ENCODE measurements around the gene ARID5B. TPM values are rescaled to one million over a fixed set of nuclear protein-coding genes. Genes with fewer than 3 reads are reported as not detected.
A peak's percentile ranks its signal among the peaks of the same experiment; 100 is the strongest.

ARID5B gene
- total RNA-seq, 1 donor from 2014 or later: 12.9 TPM

DNA sequence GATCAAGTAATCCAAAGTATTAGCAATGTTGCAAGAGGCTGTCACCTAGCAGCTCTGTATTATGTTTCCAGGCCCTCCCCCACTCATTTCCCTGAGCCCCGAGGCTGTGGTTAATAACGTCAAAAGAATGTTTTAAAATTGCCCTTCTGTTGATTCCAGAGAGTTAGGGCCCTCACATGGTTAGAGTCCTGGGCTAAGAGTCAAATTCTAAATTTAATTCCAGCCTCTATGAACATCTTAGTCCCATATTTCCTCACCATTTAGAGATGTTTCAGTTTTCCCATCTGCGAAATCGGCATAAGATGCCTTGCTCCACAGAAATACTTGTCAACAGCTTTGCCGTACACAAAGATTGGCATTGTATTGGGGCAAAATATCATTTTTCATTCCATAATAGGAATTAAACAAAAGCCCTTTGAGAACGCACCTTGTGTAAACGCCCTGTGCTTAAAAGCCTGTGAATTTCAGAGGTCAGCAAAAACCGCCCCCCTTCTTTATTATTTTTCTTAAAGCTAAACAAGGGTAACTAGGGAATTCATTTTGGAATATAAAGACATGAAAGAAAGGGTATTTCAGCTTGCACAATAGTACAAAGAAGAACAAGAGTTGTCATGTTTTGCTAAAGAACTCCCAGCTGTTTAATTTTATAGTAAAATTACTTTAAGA lies 135.8 kb downstream of the ARID5B start:
- intact Hi-C loops (cut with micrococcal nuclease): loop anchor here (5.0 kb wide), 1 partner anchor 135 kb away; the partner anchor contains the start of gene ARID5B
- DNase-seq (no peak), ATAC-seq (peak; percentile 39)

DNA sequence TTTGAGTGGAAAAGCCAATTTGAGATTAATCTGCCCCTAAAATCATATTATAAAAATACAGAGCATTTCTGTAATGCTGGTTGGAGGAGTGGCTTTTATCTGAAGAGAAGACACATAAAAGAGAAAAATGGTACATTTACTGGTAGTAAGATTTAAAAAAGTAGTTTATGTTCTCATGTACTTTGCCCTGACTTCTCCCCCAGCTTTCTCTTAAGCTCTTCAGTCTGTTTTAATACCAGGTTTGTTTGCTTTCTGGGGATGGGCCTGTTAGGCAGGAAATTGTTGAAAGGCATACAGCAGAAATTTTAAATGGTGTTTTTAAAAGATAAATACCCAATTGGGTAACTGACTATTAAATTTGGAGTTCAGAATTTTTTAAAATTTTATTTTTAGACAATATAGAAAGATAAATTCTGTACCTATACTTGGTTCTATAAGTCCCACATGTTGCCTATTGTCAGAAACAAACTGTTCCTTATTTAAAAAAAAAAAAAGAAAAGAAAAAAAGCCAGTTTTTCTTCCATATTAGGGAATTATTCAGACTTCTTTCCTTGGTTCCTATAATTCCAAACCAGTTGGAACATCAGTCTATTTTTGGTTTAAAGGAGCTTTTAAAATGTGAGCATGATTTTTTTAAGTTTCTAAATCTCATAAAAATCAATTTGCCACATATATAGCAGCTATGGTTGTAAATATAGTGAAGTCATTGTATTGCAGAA lies 136.6 kb downstream of the ARID5B start:
- no peak for DNase-seq
- ATAC-seq: no peak
- intact Hi-C loops (cut with micrococcal nuclease): loop anchor here (2.0 to 5.0 kb wide), 2 partner anchors 136 to 207 kb away; partner anchors contain the start of gene ARID5B

DNA sequence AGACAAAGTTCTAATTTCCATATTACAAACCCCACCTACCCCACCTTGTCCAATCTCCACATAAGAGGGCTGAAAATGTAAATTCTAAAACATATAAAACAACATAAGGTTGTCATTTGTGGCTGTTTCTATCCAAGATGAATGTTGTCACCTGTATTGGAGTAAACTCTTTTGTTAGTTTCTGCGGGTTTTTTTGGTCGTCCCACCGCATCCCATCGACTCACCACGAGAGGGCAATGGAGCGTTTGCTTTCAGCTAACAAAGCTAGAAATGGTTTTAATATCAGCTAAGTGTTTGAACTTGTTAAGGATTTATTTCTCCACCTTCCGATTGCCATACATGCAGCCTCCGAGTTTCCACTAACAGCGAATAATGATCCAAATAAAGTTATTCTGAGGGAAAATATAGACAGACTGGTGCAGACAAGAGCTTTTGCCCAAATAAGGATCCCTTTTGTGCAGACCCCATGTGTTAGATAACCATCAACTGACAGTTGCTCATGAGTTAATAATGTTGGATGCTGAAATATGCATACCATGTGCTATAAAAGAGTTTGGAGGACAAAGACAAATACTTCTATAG lies 137.2 kb downstream of the ARID5B start:
- intact Hi-C loops (cut with micrococcal nuclease): loop anchor here (2.0 to 5.0 kb wide), 2 partner anchors 136 to 206 kb away; partner anchors contain the start of gene ARID5B
- DNase-seq (peak; percentile 69), ATAC-seq (peak; percentile 70)

DNA sequence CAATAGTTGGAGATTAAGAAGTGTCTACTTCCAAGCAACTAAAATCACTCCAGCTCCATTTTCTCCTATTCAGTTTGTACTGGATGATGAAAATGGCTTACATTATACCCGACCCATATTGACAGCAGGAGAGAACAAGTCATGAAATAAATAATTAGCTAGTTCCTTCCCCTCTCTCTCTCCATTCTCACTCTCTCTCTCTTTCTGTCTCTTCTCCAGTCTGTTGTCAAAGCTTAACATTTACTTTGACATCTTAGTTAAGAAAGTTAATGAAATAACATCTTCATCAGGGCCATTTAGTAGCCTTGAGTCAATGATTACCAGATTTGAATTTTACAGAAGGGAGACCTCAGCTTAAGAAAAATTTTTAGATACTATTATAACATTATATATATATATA lies 138.5 kb downstream of the ARID5B start:
- ATAC-seq (no peak), DNase-seq (no peak)
- intact Hi-C loops (cut with micrococcal nuclease): loop anchor here (2.0 to 5.0 kb wide), 2 partner anchors 138 to 205 kb away; partner anchors contain the start of gene ARID5B

DNA sequence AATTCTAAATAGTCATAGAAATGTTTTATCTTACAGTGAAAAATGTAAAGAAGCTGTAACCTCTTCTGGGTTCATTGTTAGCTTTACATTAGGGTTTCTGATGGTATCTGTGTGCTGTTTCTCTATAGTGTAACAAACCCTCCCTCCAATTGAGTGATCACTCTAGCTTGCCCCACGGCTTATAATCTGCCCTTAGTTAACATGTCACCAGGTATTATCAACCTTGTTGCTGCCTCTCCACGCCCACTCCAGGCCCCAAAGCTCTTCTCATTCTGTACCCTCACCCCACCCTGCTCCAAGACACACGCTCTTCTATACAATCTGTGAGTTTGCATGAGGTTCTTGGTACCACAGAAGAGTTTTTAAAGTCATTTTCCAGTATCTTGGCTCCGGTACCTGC lies 139.4 kb downstream of the ARID5B start:
- intact Hi-C loops (cut with micrococcal nuclease): no loop called here
- no peak for DNase-seq
- no peak for ATAC-seq

DNA sequence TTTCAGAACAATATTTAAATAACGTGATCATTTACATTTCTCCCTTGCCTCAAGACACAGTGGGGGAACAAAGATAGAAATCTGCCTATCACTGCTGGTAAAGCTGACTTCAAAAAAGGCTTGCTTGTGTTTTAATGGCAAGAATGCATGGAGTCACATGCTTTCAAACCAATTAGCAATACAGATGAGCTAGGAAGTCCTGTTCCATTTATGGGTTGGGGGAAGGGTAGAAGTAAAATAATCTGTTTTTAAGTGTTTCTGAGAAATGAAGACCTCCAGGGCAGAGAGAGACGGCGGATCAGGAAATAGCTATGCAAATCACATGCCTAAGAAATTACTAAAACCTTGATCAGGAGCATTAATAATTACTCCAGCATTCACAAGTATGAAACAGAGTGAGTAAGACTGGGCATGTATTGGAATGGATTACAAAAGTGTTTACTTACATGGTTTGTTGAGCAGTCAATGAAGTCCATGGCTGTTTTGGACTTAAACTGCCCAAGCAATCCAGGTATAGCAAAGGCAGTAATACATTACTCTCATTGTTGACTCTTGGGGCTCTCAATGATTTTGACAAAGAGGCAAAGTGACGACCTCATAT lies 142.0 kb downstream of the ARID5B start:
- DNase-seq (no peak), ATAC-seq (no peak)
- intact Hi-C loops (cut with micrococcal nuclease): no loop called here

DNA sequence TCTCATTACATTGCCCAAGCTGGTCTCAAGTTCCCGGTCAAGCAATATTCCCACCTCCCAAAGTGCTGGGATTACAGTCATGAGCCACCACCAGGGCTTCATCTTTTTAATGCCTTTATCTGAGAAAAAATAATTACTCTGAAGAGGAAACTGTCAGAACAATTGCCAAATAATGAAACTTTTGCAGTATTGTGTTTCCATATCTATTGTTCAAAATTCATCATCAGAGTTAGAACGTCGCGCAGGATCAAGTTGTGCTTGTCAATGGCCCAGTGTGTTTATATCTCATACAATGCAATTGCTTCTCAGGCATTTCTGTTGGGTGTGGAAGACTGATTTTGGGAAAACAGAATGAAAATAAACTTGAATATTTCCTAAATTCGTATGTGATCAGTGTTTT lies 143.1 kb downstream of the ARID5B start:
- intact Hi-C loops (cut with micrococcal nuclease): no loop called here
- no peak for DNase-seq
- ATAC-seq: no peak

DNA sequence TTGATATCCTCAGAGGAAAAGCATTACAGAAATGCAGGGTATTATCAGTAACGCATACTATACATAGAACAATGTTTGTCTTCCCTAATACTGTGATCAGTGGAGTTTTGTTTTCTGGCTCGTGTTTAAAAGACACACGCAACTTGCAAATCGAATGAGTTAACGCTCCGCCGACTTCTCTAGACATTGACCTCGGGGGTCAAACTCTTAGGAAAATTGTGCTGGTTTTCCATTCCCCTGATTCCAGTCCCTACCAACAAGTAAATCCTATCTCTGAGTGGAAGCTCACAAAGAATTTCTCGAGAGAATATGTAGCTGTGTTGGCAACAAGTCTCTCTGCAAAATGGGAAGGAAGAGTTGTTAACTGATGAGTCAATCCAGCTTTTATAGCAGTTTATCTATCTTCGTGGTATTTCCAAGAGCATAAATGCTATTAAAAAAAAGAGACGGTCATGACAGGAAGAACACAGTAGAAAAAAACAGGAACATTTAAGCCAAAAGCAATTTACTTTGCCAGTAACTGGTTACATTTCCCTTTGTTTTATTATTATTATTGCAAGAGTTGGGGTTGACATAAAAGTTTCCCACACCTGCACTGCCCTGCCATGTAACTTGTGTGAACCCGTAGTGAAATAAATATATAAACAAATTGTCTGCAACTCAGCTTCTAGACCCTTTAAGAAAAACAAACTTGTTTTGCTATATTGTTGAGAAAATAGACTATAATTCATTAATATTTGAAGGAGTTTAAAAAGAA lies 144.4 kb downstream of the ARID5B start:
- DNase-seq: no peak
- peak; percentile 9 for ATAC-seq

DNA sequence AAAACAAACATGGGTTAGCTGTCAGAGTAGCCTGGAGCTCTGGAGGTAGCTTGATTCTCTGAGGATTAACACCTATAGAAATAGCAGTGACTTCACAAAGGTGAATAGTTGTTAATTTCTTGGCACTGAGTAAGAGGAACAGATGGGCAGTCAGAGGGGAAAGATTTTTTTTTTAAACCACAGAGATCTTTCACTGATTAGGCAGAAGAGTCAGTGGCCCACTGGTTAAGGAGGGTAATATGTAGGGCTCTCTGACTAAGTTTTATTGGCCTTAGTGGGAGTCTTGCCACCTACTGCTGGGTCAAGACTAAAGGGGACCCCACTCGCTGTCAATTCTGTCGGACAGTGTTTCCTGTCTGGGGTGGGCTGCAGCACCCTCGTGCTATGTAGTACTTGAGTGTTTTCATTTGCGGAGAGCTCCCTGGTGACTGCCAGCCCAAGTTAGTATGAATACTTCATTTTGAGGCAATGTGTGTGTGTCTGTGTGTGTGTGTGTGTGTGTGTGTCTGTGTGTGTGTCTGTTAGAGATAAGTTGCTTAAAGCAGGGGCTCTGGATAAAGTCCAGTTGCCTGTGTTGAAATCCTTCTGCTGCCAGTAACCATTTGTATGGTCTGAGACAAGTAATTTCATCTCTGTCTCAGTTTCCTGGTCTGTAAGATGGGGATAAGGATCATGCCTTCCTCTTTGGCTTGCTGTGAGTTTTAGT lies 145.2 kb downstream of the ARID5B start:
- DNase-seq: no peak
- intact Hi-C loops (cut with micrococcal nuclease): loop anchor here (5.0 kb wide), 2 partner anchors 36 to 149 kb away; no protein-coding TSS in a partner anchor
- ATAC-seq: no peak

More for the DNA sequence above, 144.4 kb downstream of the ARID5B start:
- intact Hi-C loops (cut with micrococcal nuclease): loop anchor here (5.0 kb wide), 2 partner anchors 36 to 149 kb away; no protein-coding TSS in a partner anchor

DNA sequence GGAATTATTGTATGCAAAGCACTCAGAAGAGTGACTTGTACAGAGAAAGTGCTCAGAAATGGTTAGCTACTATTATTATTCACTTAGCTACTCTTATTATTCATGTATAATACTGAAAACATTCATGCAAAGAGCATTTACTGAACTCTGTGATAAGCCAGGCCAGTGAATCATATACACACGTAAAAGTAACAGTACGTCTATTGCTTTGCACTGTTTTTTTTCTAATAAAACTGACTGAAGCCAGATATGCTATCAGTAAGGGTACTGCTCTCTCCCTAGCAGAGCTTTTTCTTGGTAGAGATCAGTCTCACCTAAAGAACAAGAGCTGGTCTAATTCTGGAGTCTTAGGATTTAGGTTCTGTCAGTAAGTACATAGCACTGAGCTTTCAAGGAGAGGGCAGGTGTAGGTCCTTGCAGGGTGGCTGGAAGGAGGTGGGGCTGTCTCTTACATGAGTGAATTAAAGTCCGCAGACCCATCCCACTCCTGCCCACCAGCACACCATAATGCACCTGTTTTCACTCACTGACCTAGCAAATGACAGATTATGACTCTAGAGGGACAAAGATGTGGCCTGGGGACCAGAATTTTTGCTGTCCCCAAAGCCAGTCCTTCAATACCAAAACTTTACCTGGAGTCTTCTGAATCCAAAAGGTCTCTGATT lies 145.9 kb downstream of the ARID5B start:
- DNase-seq (no peak), ATAC-seq (no peak)
- intact Hi-C loops (cut with micrococcal nuclease): loop anchor here (5.0 kb wide), 2 partner anchors 35 to 150 kb away; no protein-coding TSS in a partner anchor

DNA sequence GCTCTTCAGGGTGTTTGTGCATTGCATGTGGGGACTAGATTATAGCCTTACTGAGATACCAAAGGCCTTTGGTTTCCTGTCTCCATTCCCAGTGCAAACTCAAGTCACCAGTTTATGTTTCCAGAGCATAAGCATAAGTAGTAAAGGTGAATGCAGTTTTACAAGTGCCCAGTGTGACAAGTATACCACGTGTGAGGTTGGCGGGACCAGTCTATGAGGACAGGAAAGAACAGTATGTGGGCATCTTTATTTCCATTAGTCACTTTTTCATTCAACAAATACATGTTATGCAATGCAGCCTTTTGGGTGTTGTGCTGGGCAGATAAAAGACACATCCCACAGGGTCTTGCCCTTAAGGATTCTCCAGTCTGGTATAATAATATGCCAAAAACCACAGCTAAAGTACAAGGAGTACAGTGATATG lies 146.5 kb downstream of the ARID5B start:
- ATAC-seq: peak; percentile 10
- intact Hi-C loops (cut with micrococcal nuclease): loop anchor here (5.0 kb wide), 2 partner anchors 34 to 151 kb away; no protein-coding TSS in a partner anchor
- DNase-seq: no peak

DNA sequence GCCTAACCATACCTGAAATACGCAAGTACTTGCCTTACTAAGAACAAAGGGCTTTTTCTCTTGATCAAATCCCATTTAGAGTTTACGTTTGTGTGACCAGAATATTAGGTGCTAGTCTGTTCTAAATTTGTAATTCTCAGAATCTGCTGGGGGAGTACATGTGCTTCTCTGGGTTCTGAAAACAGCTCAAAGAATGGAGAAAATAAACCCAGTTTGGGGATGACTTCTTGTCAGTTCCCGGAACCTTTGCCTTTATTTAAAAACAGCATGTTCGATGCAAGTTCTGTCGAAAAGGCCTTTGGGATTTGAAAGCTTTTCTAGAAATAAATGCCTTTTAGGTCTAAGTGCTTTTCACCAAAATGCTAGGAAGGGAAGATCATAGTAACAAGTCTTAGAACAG lies 147.0 kb downstream of the ARID5B start:
- no peak for DNase-seq
- peak; percentile 6 for ATAC-seq
- intact Hi-C loops (cut with micrococcal nuclease): loop anchor here (5.0 kb wide), 2 partner anchors 34 to 151 kb away; no protein-coding TSS in a partner anchor

DNA sequence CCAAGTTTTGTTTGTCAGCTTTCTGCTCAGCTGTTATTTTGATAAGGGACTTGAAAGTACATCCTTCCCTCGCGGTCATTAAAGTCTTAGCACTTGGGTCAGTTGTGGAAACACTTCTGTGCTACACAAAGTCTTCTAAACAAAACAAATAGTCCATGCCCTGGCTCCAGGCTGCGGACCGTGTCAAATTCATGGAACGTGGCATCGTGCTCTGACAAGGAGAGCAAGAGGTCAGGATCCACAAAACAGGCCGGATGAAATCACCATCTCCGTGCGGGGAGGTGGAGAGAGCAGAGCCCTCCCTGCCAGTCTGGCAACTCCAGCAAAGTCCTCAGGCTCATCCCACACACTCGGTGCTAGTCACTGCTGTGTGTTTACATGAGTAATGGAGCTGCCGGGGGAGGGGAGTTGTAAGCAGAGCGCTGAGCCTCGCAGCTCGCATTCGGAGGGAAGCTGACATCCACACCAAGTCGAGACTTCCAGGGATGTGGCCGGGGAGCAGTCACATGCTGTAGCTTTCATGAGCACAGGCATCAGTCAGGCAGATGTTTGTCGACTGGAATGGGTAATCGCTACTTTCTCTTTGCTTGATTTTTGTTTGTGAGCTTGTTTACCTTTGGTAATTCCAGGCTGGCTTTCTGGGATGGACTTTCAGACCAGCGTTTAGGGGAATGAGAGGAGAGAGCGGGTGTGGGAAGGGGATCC lies 147.6 kb downstream of the ARID5B start:
- peak; percentile 87 for ATAC-seq
- peak; percentile 85 for DNase-seq
- intact Hi-C loops (cut with micrococcal nuclease): loop anchor here (5.0 kb wide), 2 partner anchors 33 to 152 kb away; no protein-coding TSS in a partner anchor

DNA sequence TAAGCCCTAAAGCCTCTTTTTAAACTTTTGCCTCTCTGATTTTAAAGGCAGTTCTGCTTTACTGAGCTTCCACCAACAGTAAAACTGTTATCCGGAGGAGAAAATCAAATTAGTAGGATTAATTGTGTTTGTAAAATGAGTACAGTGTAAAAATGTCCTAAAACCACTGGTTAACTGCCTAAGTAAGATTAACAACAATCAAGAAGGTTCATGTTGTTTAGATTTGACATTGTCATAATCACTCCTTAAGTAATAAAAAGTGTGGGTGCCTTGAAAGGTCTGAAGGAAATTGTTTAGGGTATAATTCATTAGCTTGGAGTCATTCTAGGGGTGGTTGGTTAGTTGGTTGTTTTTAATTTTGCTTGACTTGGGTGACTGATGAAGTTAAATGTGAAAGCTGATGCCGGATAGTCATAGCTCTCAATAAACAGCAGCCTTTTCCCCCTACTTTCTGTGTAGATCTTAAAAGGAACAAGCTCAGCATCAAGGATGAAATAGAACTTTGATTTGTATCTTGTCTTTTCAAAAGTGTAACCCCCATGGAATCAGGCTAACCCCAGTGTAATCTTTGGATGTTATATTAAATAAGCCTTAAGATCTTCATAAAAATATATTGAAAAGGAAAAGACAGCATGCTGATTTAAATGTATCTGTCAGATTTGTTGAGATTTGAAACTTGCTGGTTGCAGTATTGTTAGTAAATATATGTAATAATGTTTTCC lies 148.3 kb downstream of the ARID5B start:
- intact Hi-C loops (cut with micrococcal nuclease): loop anchor here (5.0 kb wide), 2 partner anchors 33 to 152 kb away; no protein-coding TSS in a partner anchor
- ATAC-seq (no peak), DNase-seq (no peak)

DNA sequence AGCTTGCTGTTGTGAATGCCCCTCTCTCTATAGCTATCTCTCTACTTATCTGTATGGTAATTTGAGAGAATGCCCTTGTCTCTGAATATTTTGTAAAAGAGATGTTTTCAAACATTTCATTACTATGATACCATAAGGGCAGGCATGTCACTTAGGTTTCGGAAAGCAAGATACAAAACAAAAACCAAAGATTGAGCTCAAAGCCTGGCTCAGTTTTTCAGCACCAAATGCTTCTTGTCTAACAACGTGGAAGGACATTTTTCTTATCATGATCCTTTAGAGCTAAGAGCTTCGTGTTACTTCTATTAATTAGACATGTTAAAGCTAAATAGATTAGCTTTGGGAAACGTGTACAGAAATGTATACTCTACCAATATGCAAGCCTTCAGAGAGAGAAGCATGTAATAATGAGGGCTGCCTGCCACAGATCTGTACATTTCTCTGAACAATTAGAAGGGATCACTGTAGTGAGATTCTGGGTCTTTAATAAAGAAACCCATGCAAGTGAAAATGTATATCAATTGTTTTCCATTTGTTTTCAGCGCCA lies 148.9 kb downstream of the ARID5B start:
- ATAC-seq: no peak
- intact Hi-C loops (cut with micrococcal nuclease): no loop called here
- DNase-seq: no peak

DNA sequence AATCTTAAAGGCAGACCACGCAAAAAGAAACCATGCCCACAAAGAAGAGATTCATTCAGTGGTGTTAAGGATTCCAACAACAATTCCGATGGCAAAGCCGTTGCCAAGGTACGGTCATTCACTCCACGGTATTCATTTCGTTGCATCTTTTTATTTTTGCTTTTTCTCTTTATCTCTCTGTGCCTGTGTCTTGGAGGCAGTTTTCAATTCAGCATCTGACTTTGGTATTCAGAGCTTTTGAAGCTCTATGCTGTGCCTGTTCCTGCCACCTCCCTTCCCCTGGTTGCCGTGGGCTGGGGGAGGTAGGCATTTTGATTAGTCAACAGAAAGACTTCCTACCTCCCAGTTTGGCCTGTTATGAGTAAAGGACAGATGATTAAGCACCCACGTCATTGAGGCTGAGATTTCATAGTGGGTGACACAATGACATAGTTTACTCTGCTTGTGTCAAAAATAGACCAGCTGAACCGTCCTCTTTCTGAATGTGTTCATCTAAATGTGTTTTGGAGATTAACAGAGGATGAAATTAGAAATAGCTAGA lies 149.5 kb downstream of the ARID5B start:
- ATAC-seq (peak; percentile 70), DNase-seq (peak; percentile 60)
- intact Hi-C loops (cut with micrococcal nuclease): no loop called here

All from left ventricle myocardium superior (tissue), 1 donor.